ENCODE results near the gene INTU.
"Not testable (repeated sequence)": the region's sequence is repeated elsewhere in the genome, so short reads cannot be mapped to it uniquely, and the experiment has no call there.

GRCh38 chr4:127589153-127589552 is 43.6 kb upstream of the INTU start:
- TF ChIP-seq MAX (IDR thresholded peaks at IDR 0.05); CTCF (IDR thresholded peaks at IDR 0.05; ENCODE audit: low read depth, low read length, missing input control); SP1 (IDR thresholded peaks at IDR 0.05); TAF1 (conservative IDR thresholded peaks at IDR 0.05); JUND (IDR thresholded peaks at IDR 0.05); GABPA (IDR thresholded peaks at IDR 0.05 in 1 of 2, conservative IDR thresholded peaks at IDR 0.05 in 1 of 2); ZBTB33 (IDR thresholded peaks at IDR 0.05); RAD21 (IDR thresholded peaks at IDR 0.05); YY1 (IDR thresholded peaks at IDR 0.05); EGR1 (IDR thresholded peaks at IDR 0.05; ENCODE audit: low read depth in 2 of 2); ATF3 (IDR thresholded peaks at IDR 0.05); REST (IDR thresholded peaks at IDR 0.05): not testable (repeated sequence)
